Esophagus mucosa (tissue), 1 donor: ENCODE data around the gene KLHL30. TPM values are rescaled to one million over a fixed set of nuclear protein-coding genes. Genes with fewer than 3 reads are reported as not detected.

Experiments
- ATAC-seq: fragments of 200-7000 bp; cut with Tn5 transposase; one replicate; pipeline ENCODE4 v1.9.1; 2020
- total RNA-seq: library from RNA; stranded (reverse); gene quantifications from one replicate; pipeline ENCODE4 v1.2.4, GENCODE V29; 2023
- donor health status: DM: yes; HTN: yes; CAD: no.

Gene KLHL30
- total RNA-seq, 1 donor from 2014 or later, result 0.08 TPM

DNA sequence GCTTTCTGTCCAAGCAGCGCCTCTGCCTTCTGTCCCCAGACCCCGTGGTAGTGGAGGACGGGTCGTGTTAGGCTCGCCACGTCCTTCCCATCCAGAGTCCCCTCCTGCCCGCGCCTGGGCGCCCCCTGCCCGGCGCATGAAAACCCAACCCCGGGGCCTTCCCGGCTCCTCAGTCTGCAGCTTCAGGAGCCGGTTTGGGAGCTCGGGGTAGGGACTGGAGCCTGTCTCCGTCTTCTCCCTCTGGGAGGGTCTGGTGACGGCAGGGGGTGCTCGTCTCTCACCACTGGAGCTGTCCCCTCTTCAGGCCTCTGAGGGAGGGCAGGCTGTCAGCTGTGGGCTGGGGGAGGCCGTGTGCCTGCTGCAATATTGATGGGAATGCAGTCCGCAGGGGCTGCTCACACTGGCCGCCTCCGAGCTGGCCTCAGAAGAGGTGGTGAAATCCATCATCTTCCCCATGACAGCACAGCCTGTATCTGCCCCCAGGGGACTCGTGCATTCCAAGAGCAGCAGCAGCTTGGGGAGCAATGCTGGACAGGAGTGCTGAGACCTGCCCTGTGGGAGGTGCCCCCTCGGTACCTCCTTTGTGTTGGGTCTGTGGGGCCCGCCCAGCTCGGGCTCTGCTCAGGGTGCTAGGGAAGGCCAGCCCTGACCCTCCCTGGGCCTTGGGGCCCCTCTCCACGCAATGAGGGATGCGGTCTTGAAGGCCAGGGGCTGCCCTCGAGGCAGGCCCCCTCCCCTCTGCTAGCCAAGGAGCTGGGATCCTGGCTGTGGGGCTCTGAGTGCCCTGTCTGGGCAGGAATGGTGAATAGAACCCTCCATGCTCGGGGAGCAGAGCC is 17.8 kb upstream of the KLHL30 start:
- no peak for ATAC-seq

DNA sequence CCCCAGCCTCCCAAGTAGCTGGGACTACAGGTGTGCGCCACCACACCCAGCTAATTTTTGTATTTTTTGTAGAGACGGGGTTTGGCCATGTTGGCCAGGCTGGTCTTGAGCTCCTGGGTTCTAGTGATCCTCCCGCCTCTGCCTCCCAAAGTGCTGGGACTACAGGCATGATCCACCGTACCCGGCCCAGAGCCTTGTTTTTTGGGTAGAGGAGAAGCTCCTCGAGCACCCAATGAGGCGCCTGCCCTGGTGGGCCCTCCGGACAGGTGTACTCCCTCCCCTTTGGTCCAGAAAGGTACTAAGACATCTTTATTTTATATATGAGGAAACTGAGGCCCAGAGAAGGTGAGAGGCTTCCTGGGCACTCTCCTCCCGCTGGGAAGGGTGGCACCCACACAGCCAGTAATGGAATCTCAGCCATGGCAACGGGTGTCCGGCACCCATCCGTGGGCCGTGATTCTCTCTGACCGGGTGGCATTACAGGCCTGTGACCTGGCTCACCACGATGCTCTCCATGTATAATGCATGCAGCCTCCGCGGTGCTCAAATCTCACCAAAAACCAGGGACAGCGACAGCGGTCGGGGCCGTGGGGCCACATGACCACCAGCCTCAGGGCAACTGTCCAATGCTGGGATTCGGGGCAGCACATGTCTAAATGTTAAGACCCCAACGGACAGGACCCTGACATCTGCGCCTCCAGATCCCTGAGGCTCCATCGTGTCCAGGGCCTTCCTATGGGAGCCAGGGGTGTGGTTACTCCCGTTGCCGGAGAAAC is 16.8 kb upstream of the KLHL30 start:
- no peak for ATAC-seq

DNA sequence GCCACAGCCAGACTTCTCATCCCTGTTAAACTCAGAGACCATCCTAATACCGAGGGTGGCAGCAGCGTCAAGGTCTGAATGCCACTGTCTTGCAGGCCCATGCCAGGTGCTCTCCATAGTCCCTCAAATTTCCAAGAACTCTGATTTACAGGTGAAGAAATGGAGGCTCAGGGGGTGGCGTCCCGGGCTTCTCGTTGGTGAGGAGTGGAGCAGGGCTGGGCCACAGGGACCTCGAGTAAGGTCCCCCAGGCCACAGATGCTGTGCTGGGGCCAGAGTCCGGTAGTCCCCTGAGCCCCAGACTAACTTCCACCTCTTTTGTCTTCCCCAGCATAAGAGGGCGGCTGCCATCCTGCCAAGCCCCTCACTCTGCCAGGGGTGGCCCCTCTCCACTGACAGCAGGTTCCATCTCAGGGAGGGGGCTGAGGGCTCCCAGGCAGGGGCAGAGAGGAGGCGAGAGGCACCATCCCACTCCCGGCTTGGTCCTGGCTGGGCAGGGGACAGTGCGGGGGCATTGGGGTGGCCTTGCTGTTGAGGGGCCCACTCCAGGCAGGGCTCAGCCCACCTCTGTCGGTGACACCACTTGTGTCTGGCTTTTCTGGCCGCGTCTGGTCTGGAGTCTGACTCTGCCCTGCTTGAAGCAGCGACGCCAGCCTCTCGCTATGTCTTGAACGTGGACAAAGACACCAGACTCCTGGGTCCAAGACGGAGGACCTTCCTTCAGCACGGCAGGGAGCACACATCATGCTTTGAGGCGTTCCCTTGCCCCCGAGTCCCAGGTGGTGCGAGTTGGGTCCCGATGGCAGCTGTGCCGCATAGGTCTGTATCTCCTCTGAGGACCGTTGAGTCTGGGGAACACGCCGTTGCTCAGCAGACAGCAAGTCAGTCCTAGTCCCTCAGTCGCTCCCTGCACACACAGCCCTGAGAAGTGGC is 15.9 kb upstream of the KLHL30 start:
- no peak for ATAC-seq

DNA sequence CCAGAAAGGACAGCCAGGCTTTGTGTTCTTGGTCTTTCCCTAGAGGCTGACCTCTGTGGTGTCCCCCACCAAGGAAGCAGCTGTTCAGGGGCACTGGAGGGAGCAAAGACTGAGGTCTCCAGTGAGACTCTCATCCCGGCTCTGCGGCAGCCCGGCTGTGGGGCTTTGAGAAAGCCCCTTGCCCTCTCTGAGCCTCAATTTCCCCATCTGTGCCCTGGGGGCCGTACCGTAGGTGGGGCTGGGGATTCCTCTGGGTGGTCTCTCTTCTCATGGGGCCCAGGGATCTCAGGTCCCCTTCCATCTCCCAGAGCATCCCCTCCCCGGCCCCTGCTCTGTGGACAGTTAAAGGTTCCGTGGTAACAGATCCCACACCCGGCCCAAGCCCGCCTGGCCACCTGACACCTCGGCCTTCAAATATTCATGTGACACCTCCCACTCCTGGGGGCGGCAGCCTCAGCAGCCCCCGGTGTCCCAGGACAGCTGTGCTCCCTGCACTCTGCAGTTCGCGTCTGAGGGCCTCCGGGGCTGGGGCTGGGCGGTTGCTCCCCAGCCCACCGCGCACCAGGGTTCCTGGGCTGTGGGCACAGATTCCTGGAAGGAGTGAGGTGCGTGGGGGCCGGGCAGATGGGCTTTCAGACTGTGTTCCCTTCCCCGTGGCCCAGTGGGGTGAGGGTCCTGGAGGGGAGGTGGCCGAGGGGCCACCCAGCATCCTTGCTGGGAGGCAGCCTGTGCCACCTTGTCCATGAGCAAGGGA is 15.1 kb upstream of the KLHL30 start:
- ATAC-seq, result no peak

DNA sequence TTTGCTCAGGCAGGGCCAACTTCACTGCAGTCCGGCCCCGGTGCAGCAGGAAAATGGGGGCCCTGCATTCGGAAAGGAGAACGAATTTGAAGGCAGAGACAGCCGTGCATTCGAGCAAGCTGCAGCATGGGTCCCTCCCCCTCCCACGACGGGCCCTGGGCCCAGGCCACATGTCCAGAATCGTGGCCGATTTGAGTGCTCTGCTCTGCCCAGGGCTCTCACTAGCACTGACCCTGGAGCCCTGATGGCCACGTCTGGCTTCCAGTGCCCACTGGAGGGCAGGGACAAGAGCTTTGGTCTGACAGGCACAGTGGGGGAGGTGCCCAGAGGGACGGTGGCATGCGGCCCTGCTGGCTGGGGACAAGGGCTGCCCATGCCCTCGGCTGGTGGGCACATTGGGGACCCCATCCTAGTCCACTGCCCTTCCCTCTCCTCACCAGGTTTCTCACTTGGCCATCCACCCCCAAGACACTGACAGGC is 14.4 kb upstream of the KLHL30 start:
- ATAC-seq, result no peak

DNA sequence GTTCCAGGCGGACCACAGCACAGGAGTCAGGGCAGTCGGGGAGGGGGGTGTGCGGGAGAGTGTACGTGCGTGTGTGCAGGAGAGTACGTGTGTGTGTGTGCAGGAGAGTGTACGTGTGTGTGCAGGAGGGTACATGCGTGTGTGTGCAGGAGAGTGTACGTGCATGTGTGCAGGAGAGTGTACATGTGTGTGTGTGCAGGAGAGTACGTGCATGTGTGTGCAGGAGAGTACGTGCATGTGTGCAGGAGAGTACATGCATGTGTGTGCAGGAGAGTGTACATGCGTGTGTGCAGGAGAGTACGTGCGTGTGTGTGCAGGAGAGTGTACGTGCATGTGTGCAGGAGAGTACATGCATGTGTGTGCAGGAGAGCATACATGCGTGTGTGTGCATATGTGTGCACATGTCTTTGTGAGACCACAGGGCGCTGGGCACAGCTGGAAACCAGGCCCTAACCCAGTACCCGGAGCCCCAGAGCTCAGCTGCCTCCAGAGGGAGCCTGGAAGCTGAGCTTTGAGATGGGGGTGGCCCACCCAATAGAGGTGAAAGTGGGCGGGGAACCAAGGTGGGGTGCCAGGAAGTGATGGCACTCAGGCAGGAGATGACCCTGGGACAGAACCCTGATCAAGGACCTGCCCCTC is 13.9 kb upstream of the KLHL30 start:
- ATAC-seq, result no peak

DNA sequence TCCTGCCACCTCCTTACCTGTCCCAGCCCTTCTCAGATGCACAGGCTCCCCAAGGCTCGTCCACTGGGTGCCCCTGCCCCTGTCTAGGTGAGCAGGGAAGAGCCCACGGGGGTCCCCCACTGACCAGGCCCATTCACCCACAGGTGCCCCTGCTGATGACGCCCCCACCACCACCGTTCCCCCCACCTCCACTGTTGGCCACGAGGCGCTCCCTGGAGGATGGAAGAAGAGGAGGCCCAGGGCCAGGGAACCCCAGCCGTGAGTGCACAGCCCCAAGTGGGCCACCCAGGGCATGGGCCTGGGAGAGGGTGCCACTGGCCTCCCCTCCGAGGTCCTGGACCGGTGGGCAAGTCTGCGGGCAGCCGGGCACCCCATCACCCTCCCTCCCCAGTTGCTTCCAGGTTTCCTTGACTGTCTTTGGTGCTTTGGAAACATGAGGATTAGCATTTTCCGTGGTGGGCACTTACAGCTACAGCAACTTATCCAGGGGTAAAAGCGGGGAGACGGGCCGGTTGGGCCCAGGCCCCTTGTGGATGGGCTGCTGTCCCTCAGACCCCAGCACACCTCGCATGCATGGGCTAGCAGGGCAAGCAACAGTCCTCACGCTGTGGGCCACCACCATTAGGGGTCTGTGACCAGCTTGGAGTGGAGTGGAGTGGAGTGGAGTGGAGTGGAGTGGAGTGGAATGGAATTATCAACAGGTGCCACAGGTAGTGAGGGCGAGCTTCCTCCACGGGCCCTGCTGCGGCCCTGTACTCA is 13.2 kb upstream of the KLHL30 start:
- ATAC-seq, result peak; percentile 3

DNA sequence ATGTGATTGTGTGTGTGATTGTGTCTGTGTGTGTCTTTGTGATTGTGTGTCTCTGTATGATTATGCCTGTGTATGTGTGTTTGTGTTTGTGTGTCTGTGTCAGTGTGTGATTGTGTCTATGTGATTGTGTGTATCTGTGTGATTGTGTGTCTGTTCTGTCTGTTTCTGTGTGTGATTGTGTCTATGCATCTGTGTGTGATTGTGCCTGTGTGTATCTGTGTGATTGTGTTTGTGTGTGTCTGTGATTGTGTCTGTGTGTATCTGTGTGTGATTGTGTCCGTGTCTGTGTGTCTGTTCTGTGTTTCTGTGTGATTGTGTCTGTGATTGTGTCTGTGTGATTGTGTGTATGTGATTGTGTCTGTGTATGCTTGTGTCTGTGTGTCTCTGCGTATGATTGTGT is 12.1 kb upstream of the KLHL30 start:
- no peak for ATAC-seq

DNA sequence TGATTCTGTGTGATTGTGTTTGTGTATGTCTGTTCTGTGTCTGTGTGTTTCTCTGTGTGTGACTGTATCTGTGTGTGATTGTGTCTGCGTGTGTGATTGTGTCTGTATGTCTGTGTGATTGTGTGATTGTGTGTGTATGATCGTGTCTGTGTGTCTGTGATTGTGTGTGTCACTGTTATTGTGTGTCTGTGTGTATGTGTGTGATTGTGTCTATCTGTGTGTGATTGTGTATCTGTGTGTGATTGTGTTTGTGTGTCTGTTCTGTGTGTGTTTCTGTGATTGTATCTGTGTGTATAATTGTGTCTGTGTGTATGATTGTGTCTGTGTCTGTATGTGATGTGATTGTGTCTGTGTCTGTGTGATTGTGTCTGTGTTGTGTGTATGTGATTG is 11.7 kb upstream of the KLHL30 start:
- ATAC-seq, result no peak

DNA sequence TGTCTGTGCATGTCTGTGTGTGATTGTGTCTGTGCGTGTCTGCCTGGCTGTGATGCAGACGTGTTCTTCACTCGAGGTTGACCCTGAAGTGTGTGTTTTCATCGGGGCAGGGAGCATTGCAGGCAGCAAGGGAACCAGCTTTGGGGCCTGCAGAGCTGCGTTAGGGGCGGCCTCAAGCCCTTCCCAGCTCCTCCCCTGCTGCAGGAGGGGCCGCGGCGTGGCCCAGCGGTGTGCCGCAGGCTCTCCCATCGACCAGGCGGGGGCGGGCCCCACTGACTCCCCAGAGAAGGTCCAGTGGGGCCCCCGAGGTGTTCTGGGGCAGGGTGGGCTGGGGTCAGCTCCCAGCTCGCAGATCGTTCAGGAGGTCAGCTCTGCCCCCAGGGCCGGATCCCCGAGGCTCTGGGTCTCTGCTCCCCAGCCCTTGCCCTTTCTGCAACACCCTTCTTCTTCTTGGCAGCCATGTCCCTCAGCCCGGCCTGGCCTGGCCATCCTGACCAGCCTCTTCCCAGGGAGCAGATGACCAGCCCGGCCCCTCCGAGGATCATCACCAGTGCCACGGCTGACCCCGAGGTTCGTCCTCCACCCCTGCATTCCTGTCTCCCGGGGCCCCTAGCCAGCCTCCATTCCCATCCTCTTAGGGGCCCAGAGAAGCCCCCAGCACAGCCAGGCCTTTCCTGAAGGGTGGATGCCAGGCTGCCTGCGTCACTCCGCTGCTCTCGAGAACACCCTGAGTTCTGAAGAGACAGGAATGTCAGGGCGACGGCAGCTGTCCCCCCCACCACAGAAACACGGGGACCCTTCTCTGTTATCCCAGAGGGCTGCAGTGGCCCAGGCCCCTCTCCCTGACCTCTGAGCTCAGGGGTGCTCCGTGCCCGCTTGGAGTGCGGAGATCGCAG is 11.1 kb upstream of the KLHL30 start:
- ATAC-seq, result peak; percentile 35

DNA sequence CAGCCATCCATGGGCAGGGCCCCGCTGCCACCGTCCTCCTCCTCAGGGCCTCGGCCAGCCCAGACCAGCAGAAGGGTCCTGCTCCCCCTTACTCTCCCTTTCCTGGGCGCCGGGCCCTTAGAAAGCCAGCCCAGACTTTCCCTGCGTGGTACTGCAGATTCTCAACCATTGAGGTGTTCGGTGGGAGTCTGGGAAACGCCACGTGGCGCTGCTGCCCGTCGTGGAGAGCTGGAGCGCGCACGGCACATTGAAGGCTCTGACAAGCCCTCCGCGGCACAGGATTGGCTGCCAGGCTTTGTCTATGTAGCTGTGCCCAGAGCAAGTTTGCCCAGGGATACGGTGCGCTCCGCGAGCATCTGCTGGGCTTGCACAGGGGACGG is 10.4 kb upstream of the KLHL30 start:
- ATAC-seq, result no peak

DNA sequence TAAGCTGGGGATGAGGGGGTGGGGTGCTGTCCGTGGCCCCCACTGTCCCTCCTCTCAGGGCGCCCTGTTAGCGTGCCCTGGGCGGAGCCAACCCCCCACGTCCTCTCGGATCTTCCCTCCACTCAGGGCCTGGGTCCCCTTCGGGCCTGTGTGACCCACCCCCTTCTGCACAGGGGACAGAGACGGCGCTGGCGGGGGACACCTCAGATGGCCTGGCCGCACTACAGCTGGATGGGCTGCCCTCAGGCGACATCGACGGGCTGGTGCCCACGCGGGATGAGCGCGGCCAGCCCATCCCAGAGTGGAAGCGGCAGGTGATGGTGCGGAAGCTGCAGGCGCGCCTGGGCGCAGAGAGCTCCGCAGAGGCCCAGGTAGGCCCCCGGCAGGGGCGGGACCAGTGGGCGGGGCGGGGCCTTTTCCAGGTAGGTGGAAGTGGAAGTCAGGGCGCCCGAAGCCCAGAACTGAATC is 9.9 kb upstream of the KLHL30 start:
- no peak for ATAC-seq

DNA sequence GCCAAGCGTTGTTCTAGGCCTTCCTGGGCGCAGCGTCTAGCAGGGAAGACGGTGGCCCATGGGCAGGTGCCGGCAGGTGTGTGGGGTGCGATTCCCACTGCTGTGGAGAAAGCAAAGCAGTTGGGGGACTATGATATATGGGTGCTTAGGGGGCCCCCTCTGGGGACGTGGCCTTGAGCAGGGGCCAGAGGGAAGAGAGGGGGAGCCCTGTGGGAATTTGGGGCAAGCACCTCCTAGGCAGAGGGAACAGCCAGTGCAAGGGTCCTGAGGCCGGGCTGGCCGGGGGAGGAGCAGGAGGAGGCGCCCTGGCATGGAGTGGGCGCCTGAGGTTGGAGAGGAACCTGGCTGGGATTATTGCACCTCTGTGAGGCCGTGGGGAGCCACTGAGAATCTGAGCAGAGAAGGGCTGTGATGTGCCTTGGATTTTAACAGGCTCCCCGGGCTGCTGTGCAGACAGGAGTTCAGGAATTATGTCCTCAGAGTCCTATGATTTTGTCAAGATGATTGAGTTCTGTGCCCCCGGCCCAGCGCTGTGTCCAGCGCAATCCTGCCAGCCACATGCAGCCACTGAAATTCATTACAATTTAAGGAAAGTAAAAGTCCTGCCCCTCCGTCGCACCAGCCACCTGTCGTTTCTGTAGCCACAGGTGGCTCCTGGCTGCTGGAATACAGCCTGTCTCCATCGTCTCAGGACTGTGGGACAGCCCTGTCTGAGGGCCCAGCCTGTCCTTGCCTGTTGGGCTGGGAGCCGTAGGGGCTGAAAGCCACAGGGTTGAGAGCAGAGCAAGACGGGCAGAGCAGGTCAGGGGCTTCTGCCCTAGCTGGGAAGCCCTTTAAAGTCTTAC is 9.1 kb upstream of the KLHL30 start:
- ATAC-seq, result no peak

DNA sequence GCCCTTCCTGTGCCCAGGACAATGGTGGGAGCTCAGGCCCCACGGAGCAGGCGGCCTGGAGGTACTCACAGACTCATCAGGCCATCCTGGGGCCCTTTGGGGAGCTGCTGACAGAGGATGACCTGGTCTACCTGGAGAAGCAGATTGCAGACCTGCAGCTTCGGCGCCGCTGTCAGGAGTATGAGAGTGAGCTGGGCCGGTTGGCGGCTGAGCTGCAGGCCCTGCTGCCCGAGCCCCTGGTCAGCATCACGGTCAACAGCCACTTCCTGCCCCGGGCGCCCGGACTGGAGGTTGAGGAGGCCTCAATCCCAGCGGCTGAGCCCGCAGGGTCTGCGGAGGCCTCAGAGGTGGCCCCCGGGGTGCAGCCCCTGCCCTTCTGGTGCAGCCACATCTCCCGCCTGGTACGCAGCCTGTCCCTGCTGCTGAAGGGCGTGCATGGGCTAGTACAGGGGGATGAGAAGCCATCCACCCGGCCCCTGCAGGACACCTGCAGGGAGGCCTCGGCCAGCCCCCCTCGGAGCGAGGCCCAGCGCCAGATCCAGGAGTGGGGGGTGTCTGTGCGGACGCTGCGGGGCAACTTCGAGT is 8.3 kb upstream of the KLHL30 start:
- ATAC-seq, result no peak

DNA sequence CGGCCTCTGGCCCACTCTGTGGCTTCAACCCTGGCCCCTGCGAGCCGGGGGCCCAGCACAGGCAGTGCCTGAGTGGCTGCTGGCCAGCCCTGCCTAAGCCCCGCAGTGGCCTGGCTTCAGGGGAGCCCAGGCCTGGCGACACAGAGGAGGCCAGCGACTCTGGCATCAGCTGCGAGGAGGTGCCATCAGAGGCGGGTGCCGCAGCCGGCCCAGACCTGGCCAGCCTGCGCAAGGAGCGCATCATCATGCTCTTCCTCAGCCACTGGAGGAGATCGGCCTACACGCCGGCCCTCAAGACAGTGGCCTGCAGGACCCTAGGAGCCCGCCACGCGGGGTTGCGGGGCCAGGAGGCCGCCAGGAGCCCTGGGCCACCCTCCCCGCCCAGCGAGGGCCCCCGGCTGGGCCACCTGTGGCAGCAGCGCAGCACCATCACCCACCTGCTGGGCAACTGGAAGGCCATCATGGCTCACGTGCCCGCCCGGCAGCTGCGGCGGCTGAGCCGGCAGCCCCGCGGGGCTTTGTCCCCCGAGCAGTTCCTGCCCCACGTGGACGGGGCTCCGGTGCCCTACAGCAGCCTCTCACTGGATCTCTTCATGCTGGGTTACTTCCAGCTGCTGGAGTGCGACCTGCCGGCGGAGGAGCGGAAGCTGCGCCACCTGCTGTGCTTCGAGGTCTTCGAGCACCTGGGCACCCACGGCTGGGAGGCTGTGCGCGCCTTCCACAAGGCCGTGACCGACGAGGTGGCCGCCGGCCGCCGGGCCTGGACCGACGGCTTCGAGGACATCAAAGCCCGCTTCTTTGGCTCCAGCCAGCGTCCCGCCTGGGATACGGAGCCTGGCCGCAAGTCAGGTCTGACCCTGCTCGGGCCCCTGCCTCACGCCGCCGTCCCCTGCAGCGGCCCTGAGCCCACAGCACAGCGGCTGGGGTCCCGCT is 7.5 kb upstream of the KLHL30 start:
- no peak for ATAC-seq

DNA sequence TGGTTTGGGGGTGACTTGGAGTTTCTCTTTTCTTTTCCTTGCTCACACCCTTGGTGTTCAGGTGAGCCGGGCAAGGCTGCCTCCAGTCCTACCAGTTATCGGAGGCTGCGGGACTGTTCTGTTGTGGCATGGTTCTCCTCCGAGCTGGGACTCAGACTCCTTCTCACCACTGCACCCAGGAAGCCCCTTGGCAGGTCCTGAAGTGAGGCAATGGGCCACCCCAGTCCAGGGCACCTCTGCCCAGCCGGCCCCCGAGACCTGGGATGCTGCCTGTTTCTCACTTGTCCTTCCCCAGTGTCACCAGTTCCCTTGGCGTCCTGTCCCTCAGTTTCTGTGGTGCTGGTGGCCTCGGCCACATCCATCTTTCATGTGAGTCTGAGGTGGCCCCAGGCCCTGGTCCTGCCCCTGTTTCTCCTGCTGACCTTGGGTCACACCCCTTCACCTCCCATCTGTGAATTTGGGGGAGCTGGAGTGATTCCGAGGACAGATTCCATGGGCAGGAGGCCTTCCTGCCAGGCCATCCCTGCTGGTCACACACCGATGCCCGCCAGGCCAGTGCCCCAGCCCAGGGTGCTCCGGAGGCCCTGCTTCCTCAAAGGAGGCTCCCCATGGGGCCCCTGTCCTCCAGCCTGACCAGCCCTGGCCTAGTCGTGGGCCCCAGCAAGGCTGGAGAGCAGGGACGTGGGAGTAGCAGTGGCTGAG is 6.6 kb upstream of the KLHL30 start:
- ATAC-seq, result no peak
